GM10266 (cell line): ENCODE data around the gene RNF144A.

ENCODE experiments used
- DNase-seq: peaks from one replicate; pipeline ENCODE4 v3.0.0; 2012; ENCODE audit errors: extremely low spot score
- TF ChIP-seq, protein P1 (sequence below): IDR thresholded peaks from 2 replicates; pipeline ENCODE4 v1.5.1; 2012; ENCODE audit warnings: mild to moderate bottlenecking, low read depth; ENCODE audit not compliant: control insufficient read depth, insufficient read depth; ENCODE audit errors: missing control alignments

RNF144A gene

DNA sequence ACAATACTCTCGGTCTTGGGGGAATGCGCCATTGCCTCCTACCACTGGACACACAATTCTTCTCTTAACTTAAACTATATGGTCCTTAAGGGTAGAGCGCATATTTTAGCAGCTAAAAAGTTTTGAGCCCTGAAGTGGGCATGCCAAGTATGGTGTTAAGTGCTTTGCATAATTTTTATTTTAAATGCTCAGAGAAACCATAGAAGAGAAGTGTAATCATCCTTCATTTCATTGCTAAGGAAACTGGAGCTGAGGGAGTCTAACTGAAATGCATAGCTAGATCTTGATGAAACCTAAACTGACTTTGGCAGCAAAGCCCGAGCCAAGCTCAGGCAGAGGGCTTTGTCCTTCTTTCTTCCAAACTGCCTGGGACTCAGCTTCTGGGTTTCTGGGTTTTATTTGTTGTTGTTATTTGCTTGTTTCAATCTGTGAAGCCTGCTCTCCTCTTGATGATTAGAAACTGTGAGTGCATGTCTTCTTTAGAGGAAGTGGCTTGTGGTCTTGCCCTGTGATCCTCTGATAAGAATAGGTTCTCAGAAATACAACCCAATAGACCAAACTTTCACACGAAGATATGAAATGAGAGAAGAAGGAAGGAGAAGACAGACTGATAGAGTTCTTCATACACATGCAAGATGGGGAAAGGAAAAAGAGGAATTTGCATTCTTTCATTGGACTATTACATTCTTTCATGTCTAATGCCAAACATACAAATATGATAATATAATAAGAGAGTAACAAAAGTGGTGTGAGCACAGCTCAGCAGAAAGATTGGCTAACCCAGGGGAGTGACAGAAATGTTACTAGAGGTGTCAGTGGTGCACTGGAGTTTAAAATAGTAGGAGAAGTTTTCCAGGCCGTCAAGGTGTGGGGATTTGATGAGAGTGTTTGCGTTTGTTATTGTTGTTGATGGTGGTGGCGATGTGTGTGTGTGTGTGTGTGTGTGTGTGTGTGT, 7.5 kb upstream of the RNF144A start:
- TF ChIP-seq, protein P1, sequence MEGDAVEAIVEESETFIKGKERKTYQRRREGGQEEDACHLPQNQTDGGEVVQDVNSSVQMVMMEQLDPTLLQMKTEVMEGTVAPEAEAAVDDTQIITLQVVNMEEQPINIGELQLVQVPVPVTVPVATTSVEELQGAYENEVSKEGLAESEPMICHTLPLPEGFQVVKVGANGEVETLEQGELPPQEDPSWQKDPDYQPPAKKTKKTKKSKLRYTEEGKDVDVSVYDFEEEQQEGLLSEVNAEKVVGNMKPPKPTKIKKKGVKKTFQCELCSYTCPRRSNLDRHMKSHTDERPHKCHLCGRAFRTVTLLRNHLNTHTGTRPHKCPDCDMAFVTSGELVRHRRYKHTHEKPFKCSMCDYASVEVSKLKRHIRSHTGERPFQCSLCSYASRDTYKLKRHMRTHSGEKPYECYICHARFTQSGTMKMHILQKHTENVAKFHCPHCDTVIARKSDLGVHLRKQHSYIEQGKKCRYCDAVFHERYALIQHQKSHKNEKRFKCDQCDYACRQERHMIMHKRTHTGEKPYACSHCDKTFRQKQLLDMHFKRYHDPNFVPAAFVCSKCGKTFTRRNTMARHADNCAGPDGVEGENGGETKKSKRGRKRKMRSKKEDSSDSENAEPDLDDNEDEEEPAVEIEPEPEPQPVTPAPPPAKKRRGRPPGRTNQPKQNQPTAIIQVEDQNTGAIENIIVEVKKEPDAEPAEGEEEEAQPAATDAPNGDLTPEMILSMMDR = no peak
- DNase-seq = peak; percentile 63

DNA sequence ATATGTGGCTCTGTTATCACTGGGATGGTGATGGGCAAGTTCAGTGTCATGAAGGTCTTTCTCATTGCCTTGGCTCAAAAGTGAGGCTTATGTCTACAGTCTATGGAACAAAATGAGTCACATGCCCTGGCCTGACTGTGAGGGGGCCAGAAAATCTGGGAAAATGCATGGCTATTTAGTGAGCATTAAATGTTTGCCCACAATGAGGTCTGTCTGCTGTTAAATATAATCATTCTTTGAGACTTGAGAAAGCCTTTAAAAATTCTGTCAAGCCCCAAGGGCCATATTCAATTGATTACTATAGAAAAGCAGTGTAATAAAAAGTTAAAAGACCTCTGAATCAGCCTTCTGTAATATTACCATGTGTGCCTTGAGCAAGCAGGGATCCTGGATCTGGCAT, 5.5 kb upstream of the RNF144A start:
- DNase-seq = no peak
- TF ChIP-seq, protein P1 = no peak

- DNase-seq = no peak
Measured at GRCh38 chr2:6913415-6914157, 3.6 kb upstream of the RNF144A start.

DNA sequence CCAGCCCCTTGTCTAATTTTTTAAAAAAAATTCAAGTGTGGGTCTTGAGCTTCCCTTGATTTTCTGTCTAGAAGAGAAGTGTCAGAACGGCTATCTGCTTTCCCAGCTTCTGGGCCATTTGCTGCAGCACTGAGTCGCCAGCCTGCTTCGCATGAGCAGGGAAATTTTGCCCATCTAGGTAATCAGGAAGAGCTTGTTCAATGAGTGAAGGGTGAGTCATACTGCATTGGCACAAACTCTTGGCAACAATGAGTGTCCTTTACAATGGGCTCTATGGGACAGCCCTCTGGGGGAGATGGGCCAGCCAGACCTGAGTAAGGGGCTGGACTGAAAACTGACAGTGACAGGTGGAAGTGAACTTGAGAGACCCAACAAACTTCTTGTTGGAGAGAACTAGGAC, 2.4 kb upstream of the RNF144A start:
- DNase-seq = no peak
- TF ChIP-seq, protein P1 = no peak

More at GRCh38 chr2:6913415-6914157, 3.6 kb upstream of the RNF144A start:
- TF ChIP-seq, protein P1 = no peak

- TF ChIP-seq, protein P1 = no peak
- no peak for DNase-seq
Measured at GRCh38 chr2:6915399-6915798, 1.8 kb upstream of the RNF144A start.

DNA sequence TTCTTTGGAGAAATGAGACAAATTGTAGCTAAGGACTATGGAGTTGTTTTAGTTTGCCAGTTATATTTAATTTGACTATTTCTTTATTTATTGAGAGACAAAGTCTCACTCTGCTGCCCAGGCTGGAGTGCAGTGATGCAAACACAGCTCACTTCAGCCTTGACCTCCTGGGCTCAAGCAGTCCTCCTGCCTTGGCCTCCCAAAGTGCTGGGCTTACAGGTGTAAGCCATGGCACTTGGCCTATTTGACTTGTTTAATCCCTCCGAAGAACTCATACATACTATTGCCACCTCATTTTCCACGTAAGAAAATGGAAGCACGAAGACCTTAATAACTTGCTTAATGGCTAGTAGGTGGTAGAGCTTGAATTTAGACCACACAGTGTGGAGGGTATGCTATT, 988 bp upstream of the RNF144A start:
- TF ChIP-seq, protein P1 = no peak
- no peak for DNase-seq

GRCh38 chr2:6916736-6917070, 509 bp upstream of the RNF144A start:
- TF ChIP-seq, protein P1 = no peak
- DNase-seq = no peak
